ENCODE results near the gene KIF26B.

The KIF26B gene

GRCh38 chr1:245580651-245581050 is 425.9 kb downstream of the KIF26B start:
- no peak overlapping the region for H3K27ac Mint-ChIP-seq
- peaks cover 3% of the 10 kb centered on the region for H3K27me3 Mint-ChIP-seq
- no peaks in the 10 kb centered on the region for H3K36me3 Mint-ChIP-seq

GRCh38 chr1:245582026-245582425 is 427.2 kb downstream of the KIF26B start:
- H3K27me3 Mint-ChIP-seq = peaks cover 3% of the 10 kb centered on the region
- no peaks in the 10 kb centered on the region for H3K9me3 Mint-ChIP-seq
- H3K4me3 Mint-ChIP-seq = no peak overlapping the region
- H3K36me3 Mint-ChIP-seq = no peaks in the 10 kb centered on the region
- no peak overlapping the region for H3K27ac Mint-ChIP-seq
- H3K4me1 Mint-ChIP-seq = no peaks in the 10 kb centered on the region

More at GRCh38 chr1:245580651-245581050, 425.9 kb downstream of the KIF26B start:
- H3K9me3 Mint-ChIP-seq = no peaks in the 10 kb centered on the region
- no peak overlapping the region for H3K4me3 Mint-ChIP-seq
- H3K4me1 Mint-ChIP-seq = no peaks in the 10 kb centered on the region

DNA sequence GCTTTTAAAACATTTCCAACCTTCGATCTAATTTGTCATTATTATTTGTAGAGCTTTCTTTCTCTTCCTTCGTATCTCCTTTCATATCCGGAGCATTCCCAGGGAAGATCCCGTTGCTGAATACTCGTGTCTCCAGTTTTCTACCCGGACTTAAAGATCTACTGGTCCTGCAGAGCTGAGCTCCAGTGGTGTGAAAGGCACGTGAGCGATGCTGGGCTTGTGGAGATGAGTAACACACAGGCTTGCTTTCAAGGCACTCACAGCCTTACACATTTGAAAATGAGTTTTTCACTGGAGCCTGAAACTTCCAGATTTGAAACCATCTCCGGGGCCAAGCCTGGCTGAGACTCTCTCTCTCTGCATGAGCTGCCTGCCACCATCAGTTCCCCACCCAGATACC is 428.3 kb downstream of the KIF26B start:
- H3K4me1 Mint-ChIP-seq = no peaks in the 10 kb centered on the region
- no peaks in the 10 kb centered on the region for H3K9me3 Mint-ChIP-seq
- H3K27me3 Mint-ChIP-seq = peaks cover 2% of the 10 kb centered on the region
- no peaks in the 10 kb centered on the region for H3K36me3 Mint-ChIP-seq
- no peak overlapping the region for H3K4me3 Mint-ChIP-seq
- H3K27ac Mint-ChIP-seq = no peak overlapping the region

GRCh38 chr1:245583575-245584330 is 429.0 kb downstream of the KIF26B start:
- Mint-ChIP-seq H3K4me1 (no peaks in the 10 kb centered on the region), H3K4me3 (no peak overlapping the region), H3K36me3 (no peaks in the 10 kb centered on the region), H3K9me3 (no peaks in the 10 kb centered on the region), H3K27me3 (peaks cover 1% of the 10 kb centered on the region), H3K27ac (no peak overlapping the region)

DNA sequence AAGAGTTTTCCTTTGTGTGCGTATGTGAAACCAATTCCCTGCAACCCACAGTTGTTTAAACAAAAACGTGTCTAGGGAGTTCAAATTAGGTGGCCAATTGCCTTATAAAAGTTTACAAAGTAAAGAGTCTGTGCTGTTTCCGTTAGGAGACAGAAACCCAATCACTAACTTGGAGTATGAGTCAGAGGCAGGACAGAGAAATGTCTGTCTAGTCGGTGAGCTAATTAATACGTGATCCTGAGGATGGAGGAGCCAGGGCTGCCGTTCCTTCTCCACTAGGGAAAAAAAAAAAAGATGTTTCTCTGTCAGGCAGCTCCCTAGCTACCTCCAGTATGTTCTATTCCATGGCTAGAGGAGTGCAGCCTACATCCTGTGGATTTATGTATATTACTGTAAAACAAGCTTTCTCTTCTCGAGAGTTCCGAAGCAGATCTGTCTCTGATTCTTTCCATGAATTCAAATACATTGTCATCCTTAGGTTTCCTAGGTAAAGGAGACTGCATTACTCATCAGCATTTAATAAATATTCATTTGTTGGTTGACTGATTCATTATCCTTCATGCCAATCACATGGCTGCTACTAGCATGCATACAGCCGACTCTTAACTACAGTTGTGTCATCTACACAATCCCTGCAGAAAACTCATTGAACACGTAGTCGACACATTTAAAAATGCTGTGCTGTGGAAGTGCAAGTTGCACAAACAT is 430.6 kb downstream of the KIF26B start:
- Mint-ChIP-seq H3K4me1 (no peaks in the 10 kb centered on the region), H3K36me3 (no peaks in the 10 kb centered on the region), H3K4me3 (no peak overlapping the region), H3K27ac (no peak overlapping the region), H3K27me3 (no peaks in the 10 kb centered on the region), H3K9me3 (no peaks in the 10 kb centered on the region)

DNA sequence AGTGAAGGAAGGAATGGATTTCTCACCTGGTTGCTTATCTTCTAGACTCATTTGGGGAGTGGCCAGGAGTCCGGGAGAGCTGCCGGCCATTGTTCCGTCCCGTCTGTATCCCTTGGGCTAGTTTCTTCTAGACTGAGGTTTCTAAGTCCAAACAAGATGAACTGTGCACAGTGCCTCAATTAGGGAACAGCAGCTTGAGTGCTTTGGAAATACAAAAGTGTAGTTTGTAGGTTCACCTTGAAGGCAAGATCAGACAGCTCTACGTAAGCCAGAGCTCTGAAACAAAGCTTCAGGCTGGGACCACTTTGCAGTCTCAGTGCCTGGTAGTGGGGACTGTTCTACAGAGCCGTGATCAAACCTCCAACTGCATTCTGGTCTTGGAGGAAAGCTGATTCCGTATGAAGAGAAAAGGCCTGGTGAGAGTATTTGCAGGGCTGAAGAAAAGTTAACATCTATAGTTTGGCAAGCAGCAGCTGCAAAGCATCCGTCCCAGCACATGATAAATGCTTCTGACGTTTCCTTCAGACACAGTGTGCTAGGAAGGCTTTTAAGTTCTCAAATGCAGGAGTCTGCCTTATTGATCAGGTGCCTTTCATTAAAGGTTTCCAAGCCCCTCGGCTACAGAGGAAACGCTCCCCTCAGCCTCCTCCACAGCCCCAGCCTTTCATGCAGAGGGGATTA is 432.8 kb downstream of the KIF26B start:
- H3K27me3 Mint-ChIP-seq = no peaks in the 10 kb centered on the region
- no peak overlapping the region for H3K27ac Mint-ChIP-seq
- H3K36me3 Mint-ChIP-seq = no peaks in the 10 kb centered on the region
- H3K9me3 Mint-ChIP-seq = no peaks in the 10 kb centered on the region
- no peak overlapping the region for H3K4me3 Mint-ChIP-seq
- no peaks in the 10 kb centered on the region for H3K4me1 Mint-ChIP-seq

GRCh38 chr1:245588116-245588639 is 433.4 kb downstream of the KIF26B start:
- Mint-ChIP-seq H3K36me3 (no peaks in the 10 kb centered on the region), H3K4me1 (no peaks in the 10 kb centered on the region), H3K27me3 (no peaks in the 10 kb centered on the region), H3K27ac (no peak overlapping the region), H3K4me3 (no peak overlapping the region), H3K9me3 (no peaks in the 10 kb centered on the region)

DNA sequence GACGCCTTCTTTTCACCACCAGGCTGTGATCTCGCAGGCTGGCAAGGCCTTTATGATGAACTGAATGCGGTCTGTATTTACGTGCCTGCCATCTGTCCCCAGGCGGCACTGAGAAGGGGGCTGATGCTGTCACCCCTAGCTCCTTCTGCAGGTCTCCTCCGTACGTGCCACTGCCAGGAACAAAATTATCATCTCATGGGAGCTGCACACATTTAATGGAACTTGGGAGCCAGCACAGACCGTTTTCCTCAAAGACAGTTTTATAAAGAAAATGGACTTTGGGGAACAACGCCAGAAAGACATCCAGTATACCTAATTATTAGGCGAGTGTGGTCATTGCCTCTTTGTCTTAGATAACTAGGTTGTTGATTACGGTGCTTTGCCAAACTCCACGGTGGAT is 434.5 kb downstream of the KIF26B start:
- Mint-ChIP-seq H3K27me3 (no peaks in the 10 kb centered on the region), H3K4me1 (no peaks in the 10 kb centered on the region), H3K9me3 (no peaks in the 10 kb centered on the region), H3K27ac (no peak overlapping the region), H3K36me3 (no peaks in the 10 kb centered on the region), H3K4me3 (no peak overlapping the region)

DNA sequence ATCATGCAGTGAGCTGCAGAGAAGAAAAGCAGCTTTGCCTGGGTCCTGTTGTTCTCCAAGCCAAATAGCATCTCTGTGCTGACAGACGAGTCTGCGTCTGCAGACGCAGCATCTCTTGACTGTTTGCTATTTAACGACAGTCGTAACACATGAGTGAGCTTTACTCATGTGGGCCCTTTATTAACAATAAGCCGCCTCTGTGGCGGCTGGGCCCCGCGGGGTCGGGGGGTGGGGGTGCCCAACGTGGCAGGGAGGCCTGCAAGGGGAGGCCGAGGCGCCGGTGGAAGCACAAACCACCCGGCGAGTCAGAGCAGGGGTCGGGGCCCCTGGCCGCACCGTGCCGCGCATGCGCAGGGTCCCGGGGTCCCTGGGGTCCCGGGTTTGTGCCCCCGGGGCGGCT is 435.1 kb downstream of the KIF26B start:
- Mint-ChIP-seq H3K4me3 (no peak overlapping the region), H3K27ac (no peak overlapping the region), H3K27me3 (no peaks in the 10 kb centered on the region), H3K36me3 (no peaks in the 10 kb centered on the region), H3K4me1 (no peaks in the 10 kb centered on the region), H3K9me3 (no peaks in the 10 kb centered on the region)

DNA sequence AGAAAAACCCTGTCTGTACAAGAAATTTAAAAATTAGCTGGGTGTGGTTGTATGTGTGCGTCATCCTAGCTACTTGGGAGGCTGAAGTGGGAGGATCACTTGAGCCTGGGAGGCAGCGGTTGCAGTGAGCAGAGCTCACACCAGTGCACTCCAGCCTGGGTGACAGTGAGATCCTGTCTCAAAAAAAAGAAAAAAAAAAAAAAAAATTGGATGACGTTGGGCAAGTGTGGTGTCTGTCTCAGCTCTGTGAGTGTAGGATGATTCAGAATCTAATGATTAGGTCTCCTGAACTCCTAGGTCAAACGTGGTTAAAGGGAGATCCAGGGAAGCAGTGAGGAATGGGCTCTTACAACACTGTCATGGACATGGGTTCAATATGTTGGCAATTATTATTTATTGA is 435.9 kb downstream of the KIF26B start:
- Mint-ChIP-seq H3K4me1 (no peaks in the 10 kb centered on the region), H3K9me3 (no peaks in the 10 kb centered on the region)

DNA sequence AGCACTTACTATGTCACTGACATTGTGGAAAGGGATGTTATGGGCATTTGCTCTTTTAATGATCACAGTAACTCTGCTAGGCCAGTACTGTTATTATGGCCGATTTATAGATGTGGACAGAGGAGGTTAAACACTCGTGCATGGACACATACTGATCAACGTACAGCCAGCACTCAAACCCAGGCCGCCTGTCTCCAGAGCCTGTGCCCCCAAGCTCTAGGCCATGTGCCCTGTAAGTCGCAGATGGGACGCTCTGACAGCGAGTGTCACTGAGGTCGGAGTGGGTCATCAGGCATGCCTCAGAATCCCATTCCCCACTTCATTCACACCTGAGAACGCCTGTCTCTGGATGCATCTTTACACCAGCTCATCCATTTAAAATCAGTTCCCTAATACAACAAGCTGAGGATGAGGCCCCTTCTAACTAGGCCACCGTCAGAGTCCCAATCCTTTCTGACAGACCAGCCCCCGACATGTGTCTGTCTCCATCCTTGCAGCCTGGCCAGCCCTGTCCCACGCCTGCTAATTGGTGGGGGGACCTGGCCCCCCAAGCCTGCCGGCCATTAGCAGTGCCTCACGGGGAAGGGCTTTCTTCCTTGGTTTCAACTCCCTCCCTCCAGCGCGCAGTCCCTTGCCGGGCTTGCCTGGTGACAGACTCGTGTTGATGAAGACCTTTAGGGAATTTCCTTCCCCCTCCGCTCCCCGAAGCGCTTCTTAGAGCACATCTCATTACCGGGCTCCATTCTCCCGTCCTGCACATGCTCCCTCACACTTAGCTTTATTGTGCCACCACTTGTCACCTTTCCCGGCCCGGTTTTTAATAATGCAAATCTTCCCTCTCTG is 436.8 kb downstream of the KIF26B start:
- H3K36me3 Mint-ChIP-seq = no peaks in the 10 kb centered on the region
- H3K27me3 Mint-ChIP-seq = no peaks in the 10 kb centered on the region
- no peaks in the 10 kb centered on the region for H3K4me1 Mint-ChIP-seq
- H3K27ac Mint-ChIP-seq = no peak overlapping the region
- H3K4me3 Mint-ChIP-seq = no peak overlapping the region
- H3K9me3 Mint-ChIP-seq = no peaks in the 10 kb centered on the region

More for the DNA sequence above, 435.9 kb downstream of the KIF26B start:
- Mint-ChIP-seq H3K27ac (no peak overlapping the region), H3K4me3 (no peak overlapping the region), H3K36me3 (no peaks in the 10 kb centered on the region), H3K27me3 (no peaks in the 10 kb centered on the region)

DNA sequence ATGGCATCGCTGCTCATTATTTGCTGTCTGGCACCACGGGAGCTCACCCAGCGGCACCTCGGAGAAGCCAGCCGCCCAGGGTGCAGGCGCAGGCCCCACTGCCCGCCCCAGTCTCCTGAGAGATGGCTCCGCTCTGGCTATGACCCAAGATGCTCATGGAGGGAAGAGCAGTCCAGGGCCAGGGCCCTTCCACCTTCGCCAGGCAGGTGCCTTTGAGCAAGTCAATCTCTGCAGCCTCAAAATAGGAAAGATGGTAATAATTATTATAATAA is 437.3 kb downstream of the KIF26B start:
- H3K4me1 Mint-ChIP-seq = no peaks in the 10 kb centered on the region
- H3K27ac Mint-ChIP-seq = no peak overlapping the region
- no peak overlapping the region for H3K4me3 Mint-ChIP-seq
- H3K27me3 Mint-ChIP-seq = no peaks in the 10 kb centered on the region
- H3K9me3 Mint-ChIP-seq = no peaks in the 10 kb centered on the region
- no peaks in the 10 kb centered on the region for H3K36me3 Mint-ChIP-seq

DNA sequence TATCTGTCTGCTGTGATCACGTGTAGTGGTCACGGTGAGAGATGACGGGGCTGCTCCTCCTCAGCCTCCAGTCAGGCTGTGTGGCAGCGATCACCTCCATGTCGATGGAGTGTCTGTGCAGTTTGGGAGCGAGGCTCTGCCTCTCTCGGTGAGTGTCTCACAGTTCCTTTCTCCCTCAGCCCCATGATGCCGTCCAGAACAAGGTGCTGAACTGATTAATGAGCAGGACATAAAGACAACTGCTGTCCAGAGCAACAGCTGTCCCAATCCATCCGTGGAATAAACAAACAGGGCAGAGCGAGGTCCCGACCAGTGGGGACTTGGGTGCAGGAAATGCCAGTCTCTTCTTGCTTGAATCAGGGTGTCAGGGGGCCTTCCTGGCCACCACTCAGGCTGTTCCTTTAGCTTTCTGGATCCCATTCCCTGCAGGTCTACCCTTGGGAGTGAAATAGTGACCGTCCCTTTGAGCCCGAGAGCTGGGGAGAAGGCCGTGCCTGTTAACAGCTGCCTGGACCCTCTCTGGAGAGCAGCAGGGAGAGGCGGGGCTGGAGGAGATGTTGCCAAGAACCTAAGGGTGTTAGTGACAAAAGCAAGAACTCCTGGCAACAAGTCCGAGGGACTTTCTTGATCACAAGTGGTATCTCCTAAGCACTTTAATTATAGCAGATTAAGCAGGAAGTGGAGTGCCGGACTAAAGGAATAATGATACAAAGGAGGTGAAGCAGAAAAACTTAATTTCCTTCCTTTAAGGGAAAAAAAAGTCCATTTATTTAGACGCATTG is 443.9 kb downstream of the KIF26B start:
- Mint-ChIP-seq H3K9me3 (no peaks in the 10 kb centered on the region), H3K27me3 (no peaks in the 10 kb centered on the region), H3K4me1 (no peaks in the 10 kb centered on the region), H3K4me3 (no peak overlapping the region), H3K36me3 (no peaks in the 10 kb centered on the region), H3K27ac (no peak overlapping the region)

DNA sequence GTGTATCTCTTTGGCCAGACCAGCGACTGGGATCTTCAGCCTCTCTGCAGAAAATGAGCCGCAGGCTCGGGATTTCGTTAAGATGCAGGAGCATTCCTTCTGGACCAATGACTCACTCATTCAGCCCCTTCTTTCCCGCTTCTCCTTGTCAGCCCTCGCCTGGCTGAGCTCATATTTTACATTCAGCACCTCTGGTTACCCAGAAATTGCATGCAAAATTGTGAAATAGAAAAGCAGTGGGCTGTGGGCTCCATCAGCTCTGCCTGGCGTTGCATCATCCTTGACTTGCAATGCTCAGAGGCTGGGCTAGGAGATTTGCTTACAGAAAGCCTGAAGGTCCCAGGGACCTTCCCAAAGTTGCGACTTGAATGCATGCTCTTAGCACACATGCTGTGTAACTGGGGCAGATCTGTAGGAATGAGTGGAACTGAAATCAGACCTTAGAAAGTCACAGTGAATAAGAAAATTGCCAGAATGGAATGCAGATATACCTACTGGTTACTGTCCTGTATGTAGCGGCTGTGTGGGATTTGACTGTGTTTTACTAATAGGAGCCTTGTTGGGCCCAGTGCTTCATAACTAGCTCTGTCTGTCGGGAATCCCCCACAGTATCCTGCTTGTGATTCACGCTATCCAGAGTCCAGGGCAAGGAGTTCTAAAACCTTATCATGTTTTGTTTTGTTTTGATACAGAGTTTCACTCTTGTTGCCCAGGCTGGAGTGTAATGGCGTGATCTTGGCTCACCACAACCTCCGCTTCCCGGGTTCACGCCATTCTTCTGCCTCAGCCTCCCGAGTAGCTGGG is 444.8 kb downstream of the KIF26B start:
- Mint-ChIP-seq H3K9me3 (no peaks in the 10 kb centered on the region), H3K27ac (no peak overlapping the region), H3K27me3 (no peaks in the 10 kb centered on the region), H3K36me3 (no peaks in the 10 kb centered on the region), H3K4me3 (no peak overlapping the region), H3K4me1 (no peaks in the 10 kb centered on the region)

Measured in activated naive CD4-positive, alpha-beta T cell treated with anti-CD3 and anti-CD28 coated beads, Interleukin-2, amount 50 U/mL, for 24 hours (primary cell).